Mammary epithelial cell (primary cell): ENCODE measurements around the gene PANK2.

Experiments
- EZH2 ChIP-seq: IDR thresholded peaks from 2 replicates; pipeline ENCODE4 v1.6.1; 2012; ENCODE audit warnings: low read length, inconsistent platforms, borderline replicate concordance
- TF ChIP-seq, protein P1 (sequence below), 2 donors: IDR thresholded peaks in 1 of 2; conservative IDR thresholded peaks in 1 of 2; 2 replicates each; pipeline ENCODE4 v1.5.1; 2011 to 2012; ENCODE audit warnings: inconsistent platforms in 2 of 2, low read length in 2 of 2, mild to moderate bottlenecking in 2 of 2, control low read depth in 1 of 2, low read depth in 1 of 2; ENCODE audit not compliant: insufficient read depth in 1 of 2; ENCODE audit errors: extremely low read depth in 1 of 2

DNA sequence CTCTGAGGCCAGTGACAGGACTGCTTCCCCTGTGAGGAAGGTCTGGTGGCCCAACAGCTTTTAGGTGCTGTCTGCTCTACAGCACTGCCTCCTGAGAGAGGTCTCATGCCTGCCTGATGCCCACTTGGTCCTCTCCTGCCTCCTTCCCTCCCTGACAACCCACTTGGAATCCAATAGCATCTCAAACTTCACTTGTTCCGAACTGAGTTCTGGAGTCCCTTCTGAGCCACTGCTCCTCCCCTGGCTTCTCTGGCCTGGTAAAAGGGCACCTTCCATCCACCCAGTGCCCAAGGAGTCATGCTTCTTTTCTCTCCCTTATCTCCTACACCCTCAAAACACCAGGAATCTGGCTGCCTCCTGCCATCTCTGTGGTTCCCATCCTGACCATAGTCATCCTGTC lies 40.6 kb upstream of the PANK2 start:
- TF ChIP-seq, protein P1, sequence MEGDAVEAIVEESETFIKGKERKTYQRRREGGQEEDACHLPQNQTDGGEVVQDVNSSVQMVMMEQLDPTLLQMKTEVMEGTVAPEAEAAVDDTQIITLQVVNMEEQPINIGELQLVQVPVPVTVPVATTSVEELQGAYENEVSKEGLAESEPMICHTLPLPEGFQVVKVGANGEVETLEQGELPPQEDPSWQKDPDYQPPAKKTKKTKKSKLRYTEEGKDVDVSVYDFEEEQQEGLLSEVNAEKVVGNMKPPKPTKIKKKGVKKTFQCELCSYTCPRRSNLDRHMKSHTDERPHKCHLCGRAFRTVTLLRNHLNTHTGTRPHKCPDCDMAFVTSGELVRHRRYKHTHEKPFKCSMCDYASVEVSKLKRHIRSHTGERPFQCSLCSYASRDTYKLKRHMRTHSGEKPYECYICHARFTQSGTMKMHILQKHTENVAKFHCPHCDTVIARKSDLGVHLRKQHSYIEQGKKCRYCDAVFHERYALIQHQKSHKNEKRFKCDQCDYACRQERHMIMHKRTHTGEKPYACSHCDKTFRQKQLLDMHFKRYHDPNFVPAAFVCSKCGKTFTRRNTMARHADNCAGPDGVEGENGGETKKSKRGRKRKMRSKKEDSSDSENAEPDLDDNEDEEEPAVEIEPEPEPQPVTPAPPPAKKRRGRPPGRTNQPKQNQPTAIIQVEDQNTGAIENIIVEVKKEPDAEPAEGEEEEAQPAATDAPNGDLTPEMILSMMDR (conservative IDR thresholded peaks at IDR 0.05 in 1 of 2, IDR thresholded peaks at IDR 0.05 in 1 of 2; ENCODE audit: extremely low read depth in 1 of 2, insufficient read depth in 1 of 2, low read depth in 1 of 2, low read length in 2 of 2) = no peak
- TF ChIP-seq EZH2 = no peak
